HG03139 (cell line): ENCODE data around the gene TBC1D24.

Experiments used
- ATAC-seq: cut with Tn5 transposase; IDR thresholded peaks from one replicate; pipeline ENCODE4 v1.9.1; 2021; ENCODE audit not compliant: unreplicated experiment

Gene TBC1D24

GRCh38 chr16:2482249-2482648 is 7.3 kb downstream of the TBC1D24 start:
- no peak for ATAC-seq

- no peak for ATAC-seq
These were observed 8.0 kb downstream of the TBC1D24 start for GRCh38 chr16:2482708-2483534.

GRCh38 chr16:2483939-2484897 is 9.3 kb downstream of the TBC1D24 start:
- no peak for ATAC-seq

DNA sequence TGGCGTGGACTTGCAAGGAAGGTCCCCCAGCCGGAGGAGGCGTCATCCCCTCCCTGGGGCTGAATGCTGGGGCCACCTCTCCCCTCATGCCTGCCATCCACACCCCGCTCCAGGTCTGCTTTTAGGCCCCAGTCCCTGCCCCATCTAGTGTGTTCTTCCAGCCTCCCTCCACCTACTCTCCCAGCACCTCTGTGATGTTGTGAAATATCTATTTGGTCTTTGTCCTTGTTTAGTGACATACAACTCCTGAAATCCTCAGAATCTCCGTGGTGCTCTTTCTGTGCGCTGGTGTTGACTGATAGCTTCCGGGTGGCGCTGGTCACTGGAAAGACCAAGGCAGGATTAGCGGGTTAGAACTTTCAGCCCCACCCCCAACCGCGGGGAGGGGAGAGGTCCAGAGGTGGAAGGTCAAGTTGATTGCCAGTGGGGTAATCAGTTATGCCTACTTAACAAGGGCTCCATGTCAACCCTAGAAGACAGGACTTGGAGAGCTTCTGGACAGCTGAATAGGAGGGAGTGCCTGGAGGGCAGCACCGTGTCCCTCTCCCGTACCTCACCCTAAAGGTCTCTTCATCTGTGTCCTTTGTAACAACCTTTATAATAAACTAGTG is 10.1 kb downstream of the TBC1D24 start:
- ATAC-seq: no peak

GRCh38 chr16:2485811-2486507 is 11.0 kb downstream of the TBC1D24 start:
- ATAC-seq: no peak

GRCh38 chr16:2486645-2487516 is 12.0 kb downstream of the TBC1D24 start:
- ATAC-seq: no peak

DNA sequence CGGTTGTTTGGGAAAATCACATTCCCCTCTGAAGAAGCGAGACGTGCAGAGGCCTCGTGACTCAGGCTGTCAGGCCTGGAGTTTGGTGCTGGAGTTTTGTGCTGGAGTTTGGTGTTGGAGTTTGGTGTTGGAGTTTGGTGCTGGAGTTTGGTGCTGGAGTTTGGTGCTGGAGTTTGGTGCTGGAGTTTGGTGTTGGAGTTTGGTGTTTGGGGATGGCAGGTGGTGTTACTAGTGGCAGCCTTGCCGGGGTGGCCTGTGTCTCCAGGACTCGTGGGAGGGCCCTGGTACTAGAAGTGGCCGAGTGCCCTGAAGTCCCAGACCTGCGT is 12.6 kb downstream of the TBC1D24 start:
- no peak for ATAC-seq

- ATAC-seq: no peak
These were observed 13.1 kb downstream of the TBC1D24 start for GRCh38 chr16:2487903-2488531.

DNA sequence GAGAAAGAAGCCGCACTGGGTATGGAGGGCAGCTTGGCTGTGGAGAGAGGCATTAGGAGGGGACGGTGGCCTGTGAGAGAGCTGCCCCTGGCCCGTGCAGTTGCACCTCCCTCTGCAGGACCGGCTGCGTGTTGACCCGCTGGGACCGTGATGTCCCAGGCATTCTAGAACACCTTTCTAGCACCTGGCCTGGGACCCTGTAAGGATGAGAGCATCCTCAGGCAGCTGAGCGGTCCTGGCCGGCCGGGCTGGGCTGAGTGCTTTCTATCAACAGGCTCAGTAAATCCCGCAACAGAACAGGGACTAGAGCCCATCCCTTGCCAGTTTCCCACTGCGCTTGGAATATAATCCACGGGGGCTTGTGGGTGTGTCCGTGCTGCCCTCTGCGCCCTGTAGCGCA is 14.7 kb downstream of the TBC1D24 start:
- no peak for ATAC-seq

GRCh38 chr16:2490190-2491105 is 15.5 kb downstream of the TBC1D24 start:
- no peak for ATAC-seq

GRCh38 chr16:2492292-2492691 is 17.4 kb downstream of the TBC1D24 start:
- ATAC-seq: no peak

GRCh38 chr16:2493605-2494004 is 18.7 kb downstream of the TBC1D24 start:
- ATAC-seq: no peak

DNA sequence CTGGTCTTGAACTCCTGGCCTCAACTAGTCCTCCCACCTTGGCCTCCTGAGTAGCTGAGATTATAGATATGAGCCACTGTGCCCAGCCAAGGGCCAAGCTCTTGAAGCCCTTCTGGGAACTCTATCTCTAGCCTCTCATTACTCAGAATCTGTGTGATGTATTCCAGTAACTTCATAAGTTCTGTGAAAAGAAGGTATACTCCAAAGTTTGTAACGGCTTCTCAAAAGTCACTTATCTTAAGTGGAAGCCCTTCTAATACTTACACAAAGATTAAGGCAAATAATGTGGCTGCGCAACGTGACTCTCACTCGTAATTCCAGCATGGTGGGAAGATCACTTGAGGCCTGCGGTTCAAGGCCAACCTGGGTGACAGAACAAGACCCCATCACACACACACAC is 19.7 kb downstream of the TBC1D24 start:
- no peak for ATAC-seq

DNA sequence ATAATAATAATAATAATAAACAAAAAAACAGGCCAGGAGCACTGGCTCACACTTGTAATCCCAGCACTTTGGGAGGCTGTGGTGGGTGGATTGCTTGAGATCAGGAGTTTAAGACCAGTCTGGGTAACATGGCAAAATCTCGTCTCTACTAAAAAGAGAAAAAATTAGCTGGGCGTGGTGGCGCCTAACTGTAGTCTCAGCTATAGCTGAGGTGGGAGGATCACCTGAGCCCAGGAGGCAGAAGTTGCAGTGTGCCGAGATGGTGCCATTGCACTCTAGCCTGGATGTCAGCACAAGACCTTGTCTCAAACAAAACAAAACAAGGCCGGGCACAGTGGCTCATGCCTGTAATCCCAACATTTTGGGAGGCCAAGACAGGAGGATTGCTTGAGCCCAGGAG is 20.1 kb downstream of the TBC1D24 start:
- no peak for ATAC-seq

GRCh38 chr16:2496223-2497115 is 21.5 kb downstream of the TBC1D24 start:
- ATAC-seq: no peak

DNA sequence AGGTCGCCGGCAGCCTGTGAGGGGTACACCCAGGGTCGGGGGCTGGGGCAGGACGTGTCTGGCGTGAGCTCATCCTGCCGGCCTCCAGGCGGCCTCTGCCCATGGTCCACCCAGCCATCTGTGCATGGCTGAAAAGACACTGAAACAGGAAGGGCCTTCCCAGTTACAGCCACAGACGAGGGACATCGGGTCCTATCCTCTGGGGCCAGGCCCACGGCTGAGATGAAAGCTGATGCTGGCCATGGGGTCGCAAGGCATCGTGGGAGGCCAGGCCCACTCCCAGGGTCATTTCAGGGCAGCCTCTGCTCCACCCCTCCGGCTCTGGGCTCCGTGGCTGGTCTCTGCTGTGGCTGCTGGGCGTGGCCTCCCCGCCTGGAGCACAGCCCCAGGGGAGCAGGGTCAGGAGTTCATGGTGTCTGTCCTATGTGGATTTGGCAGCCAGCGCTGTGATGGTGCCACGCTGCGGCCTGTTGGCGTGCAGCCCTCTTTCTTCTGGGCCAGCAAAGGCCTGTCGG is 22.2 kb downstream of the TBC1D24 start:
- no peak for ATAC-seq
